ENCODE measurements around the gene NRXN3.

Gene NRXN3

GRCh38 chr14:79602045-79602444, 1431.9 kb downstream of the NRXN3 start:
- no peak overlapping the region for H3K4me3 ChIP-seq (ENCODE audit: low read depth, low read length)
- in situ Hi-C loops (cut with HindIII; ENCODE audit: low sequenced_read_pairs) = no loop called here
- no peak for DNase-seq (ENCODE audit: low read depth)
- TF ChIP-seq CTCF (IDR thresholded peaks at IDR 0.05; ENCODE audit: low read depth, low read length, missing control alignments) = no peak

GRCh38 chr14:79602742-79603141, 1432.6 kb downstream of the NRXN3 start:
- in situ Hi-C loops (cut with HindIII; ENCODE audit: low sequenced_read_pairs) = no loop called here
- no peak overlapping the region for H3K4me3 ChIP-seq (ENCODE audit: low read depth, low read length)
- no peak for TF ChIP-seq CTCF (IDR thresholded peaks at IDR 0.05; ENCODE audit: low read depth, low read length, missing control alignments)
- no peak for DNase-seq (ENCODE audit: low read depth)

GRCh38 chr14:79605849-79606248, 1435.7 kb downstream of the NRXN3 start:
- DNase-seq (ENCODE audit: low read depth) = no peak
- no peak for TF ChIP-seq CTCF (IDR thresholded peaks at IDR 0.05; ENCODE audit: low read depth, low read length, missing control alignments)
- no peak overlapping the region for H3K4me3 ChIP-seq (ENCODE audit: low read depth, low read length)
- in situ Hi-C loops (cut with HindIII; ENCODE audit: low sequenced_read_pairs) = no loop called here

GRCh38 chr14:79608446-79608845, 1438.3 kb downstream of the NRXN3 start:
- DNase-seq (ENCODE audit: low read depth) = no peak
- in situ Hi-C loops (cut with HindIII; ENCODE audit: low sequenced_read_pairs) = no loop called here

GRCh38 chr14:79613625-79614024, 1443.5 kb downstream of the NRXN3 start:
- in situ Hi-C loops (cut with HindIII; ENCODE audit: low sequenced_read_pairs) = no loop called here
- no peak for DNase-seq (ENCODE audit: low read depth)
- no peak for TF ChIP-seq CTCF (IDR thresholded peaks at IDR 0.05; ENCODE audit: low read depth, low read length, missing control alignments)
- no peak overlapping the region for H3K4me3 ChIP-seq (ENCODE audit: low read depth, low read length)

More at GRCh38 chr14:79608446-79608845, 1438.3 kb downstream of the NRXN3 start:
- H3K4me3 ChIP-seq (ENCODE audit: low read depth, low read length) = no peak overlapping the region
- no peak for TF ChIP-seq CTCF (IDR thresholded peaks at IDR 0.05; ENCODE audit: low read depth, low read length, missing control alignments)

- in situ Hi-C loops (cut with HindIII; ENCODE audit: low sequenced_read_pairs) = no loop called here
- no peak overlapping the region for H3K4me3 ChIP-seq (ENCODE audit: low read depth, low read length)
- DNase-seq (ENCODE audit: low read depth) = no peak
- no peak for TF ChIP-seq CTCF (IDR thresholded peaks at IDR 0.05; ENCODE audit: low read depth, low read length, missing control alignments)
Measured at GRCh38 chr14:79614448-79614847, 1444.3 kb downstream of the NRXN3 start.

GRCh38 chr14:79627058-79627457, 1456.9 kb downstream of the NRXN3 start:
- in situ Hi-C loops (cut with HindIII; ENCODE audit: low sequenced_read_pairs) = no loop called here
- no peak overlapping the region for H3K4me3 ChIP-seq (ENCODE audit: low read depth, low read length)
- no peak for DNase-seq (ENCODE audit: low read depth)
- TF ChIP-seq CTCF (IDR thresholded peaks at IDR 0.05; ENCODE audit: low read depth, low read length, missing control alignments) = no peak

All from astrocyte of the cerebellum (primary cell).